Activated T-cell treated with anti-CD3 and anti-CD28 coated beads, Interleukin-2, amount 50 U/mL, for 72 hours (primary cell): Measurements from ENCODE around the gene MBD6. TPM values are rescaled to one million over a fixed set of nuclear protein-coding genes. Genes with fewer than 3 reads are reported as not detected.

Source experiments
- ATAC-seq, 2 donors: fragments of 150-1000 bp; cut with Tn5 transposase; replicated peaks in 1 of 2; 2 replicates each; pipeline ENCODE4 v1.10.0; 2021; ENCODE audit warnings: moderate library complexity in 2 of 2, mild to moderate bottlenecking in 1 of 2
- DNase-seq, 2 donors: peaks; one replicate each; pipeline ENCODE4 v3.0.0; 2021 to 2022; ENCODE audit warnings: mixed read lengths in 1 of 2
- H3K27ac Mint-ChIP-seq: one replicate; pipeline ENCODE4 v1.8.0; 2022; ENCODE audit warnings: mild to moderate bottlenecking, moderate library complexity, mixed read lengths
- H3K27me3 Mint-ChIP-seq: one replicate; pipeline ENCODE4 v1.8.0; 2022; ENCODE audit warnings: low read depth, mixed read lengths
- H3K36me3 Mint-ChIP-seq, 2 donors: one replicate each; pipeline ENCODE4 v1.8.0; 2022; ENCODE audit warnings: mixed read lengths in 2 of 2, mild to moderate bottlenecking in 1 of 2; ENCODE audit not compliant: insufficient read depth in 2 of 2
- H3K4me1 Mint-ChIP-seq: one replicate; pipeline ENCODE4 v1.8.0; 2022; ENCODE audit warnings: low read depth, mixed read lengths
- H3K4me3 Mint-ChIP-seq, 2 donors: one replicate each; pipeline ENCODE4 v1.8.0; 2022; ENCODE audit warnings: mild to moderate bottlenecking in 2 of 2, mixed read lengths in 2 of 2, moderate library complexity in 2 of 2
- H3K9me3 Mint-ChIP-seq, 2 donors: one replicate each; pipeline ENCODE4 v1.8.0; 2022; ENCODE audit warnings: mixed read lengths in 2 of 2
- total RNA-seq, 2 donors: library from RNA; stranded (reverse); gene quantifications; one replicate each; pipeline ENCODE4 v1.2.3, GENCODE V29; 2022

MBD6 gene
- total RNA-seq, 2 donors from 2014 or later = 131 to 148 TPM

- peaks cover 63% of the 10 kb centered on the region for H3K4me1 Mint-ChIP-seq
- ATAC-seq = no peak
- H3K27ac Mint-ChIP-seq = peak overlapping the region; percentile 75
- H3K36me3 Mint-ChIP-seq = peaks cover 4% of the 10 kb centered on the region in 2 donors
- H3K4me3 Mint-ChIP-seq = peak overlapping the region; percentile 74 to 98
- peaks cover 13% of the 10 kb centered on the region for H3K27me3 Mint-ChIP-seq
- no peak for DNase-seq
- H3K9me3 Mint-ChIP-seq = no peaks in the 10 kb centered on the region
These were observed 24.8 kb downstream of the MBD6 start for GRCh38 chr12:57547288-57548012.

- H3K4me1 Mint-ChIP-seq = peaks cover 63% of the 10 kb centered on the region
- H3K4me3 Mint-ChIP-seq = peak overlapping the region in 1 of 2 donors; percentile 98
- DNase-seq (no peak), ATAC-seq (no peak)
- peaks cover 13% of the 10 kb centered on the region for H3K27me3 Mint-ChIP-seq
- H3K27ac Mint-ChIP-seq = peak overlapping the region; percentile 36
- H3K9me3 Mint-ChIP-seq = no peaks in the 10 kb centered on the region
- H3K36me3 Mint-ChIP-seq = peaks cover 4% of the 10 kb centered on the region in 2 donors
These were observed 25.3 kb downstream of the MBD6 start for GRCh38 chr12:57548013-57548315.

GRCh38 chr12:57548488-57548887 lies 25.9 kb downstream of the MBD6 start:
- Mint-ChIP-seq H3K27me3 (peaks cover 13% of the 10 kb centered on the region), H3K36me3 (peaks cover 4% of the 10 kb centered on the region in 2 donors), H3K9me3 (no peaks in the 10 kb centered on the region), H3K4me3 (peak overlapping the region; percentile 46 to 90), H3K4me1 (peaks cover 63% of the 10 kb centered on the region), H3K27ac (peak overlapping the region; percentile 36)
- DNase-seq = no peak
- ATAC-seq = no peak

DNA sequence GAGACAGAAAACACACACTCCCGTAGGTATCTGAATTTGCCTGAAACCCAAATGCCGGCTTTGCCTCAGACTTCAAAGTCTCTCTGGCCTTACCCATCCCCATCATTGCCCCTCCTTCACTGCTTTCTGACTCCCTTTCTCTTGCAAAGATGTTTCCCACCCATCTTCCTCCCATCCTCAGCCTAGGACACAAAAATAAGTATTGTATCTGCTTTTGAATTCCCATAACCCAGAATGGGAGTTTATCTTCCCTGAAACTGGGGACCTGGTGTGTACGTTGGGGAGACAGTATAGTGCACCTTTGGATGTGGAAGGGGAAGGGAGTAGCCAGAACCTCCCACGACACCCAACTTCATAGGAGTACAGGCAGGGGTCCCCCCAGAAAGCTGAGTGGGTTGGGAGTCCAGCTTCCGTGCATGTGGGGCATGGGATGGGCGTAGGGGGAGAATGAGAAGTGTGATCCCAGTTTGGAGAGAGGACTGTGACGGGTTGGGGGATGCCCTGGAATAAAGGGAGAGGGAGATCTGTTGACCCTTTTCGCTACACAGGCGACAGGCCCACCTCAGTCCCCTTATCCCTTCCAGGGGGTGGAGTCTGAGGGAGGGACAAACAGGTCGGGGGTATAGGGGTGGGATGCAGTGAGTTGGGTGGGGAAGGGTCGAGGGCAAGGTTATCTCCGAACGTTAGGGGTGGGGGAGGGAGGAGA lies 26.7 kb downstream of the MBD6 start:
- Mint-ChIP-seq H3K9me3 (no peaks in the 10 kb centered on the region), H3K36me3 (peaks cover 4% of the 10 kb centered on the region in 2 donors), H3K27me3 (peaks cover 13% of the 10 kb centered on the region), H3K27ac (no peak overlapping the region), H3K4me3 (peak overlapping the region; percentile 88 to 90), H3K4me1 (peaks cover 63% of the 10 kb centered on the region)
- DNase-seq = no peak
- ATAC-seq = no peak

DNA sequence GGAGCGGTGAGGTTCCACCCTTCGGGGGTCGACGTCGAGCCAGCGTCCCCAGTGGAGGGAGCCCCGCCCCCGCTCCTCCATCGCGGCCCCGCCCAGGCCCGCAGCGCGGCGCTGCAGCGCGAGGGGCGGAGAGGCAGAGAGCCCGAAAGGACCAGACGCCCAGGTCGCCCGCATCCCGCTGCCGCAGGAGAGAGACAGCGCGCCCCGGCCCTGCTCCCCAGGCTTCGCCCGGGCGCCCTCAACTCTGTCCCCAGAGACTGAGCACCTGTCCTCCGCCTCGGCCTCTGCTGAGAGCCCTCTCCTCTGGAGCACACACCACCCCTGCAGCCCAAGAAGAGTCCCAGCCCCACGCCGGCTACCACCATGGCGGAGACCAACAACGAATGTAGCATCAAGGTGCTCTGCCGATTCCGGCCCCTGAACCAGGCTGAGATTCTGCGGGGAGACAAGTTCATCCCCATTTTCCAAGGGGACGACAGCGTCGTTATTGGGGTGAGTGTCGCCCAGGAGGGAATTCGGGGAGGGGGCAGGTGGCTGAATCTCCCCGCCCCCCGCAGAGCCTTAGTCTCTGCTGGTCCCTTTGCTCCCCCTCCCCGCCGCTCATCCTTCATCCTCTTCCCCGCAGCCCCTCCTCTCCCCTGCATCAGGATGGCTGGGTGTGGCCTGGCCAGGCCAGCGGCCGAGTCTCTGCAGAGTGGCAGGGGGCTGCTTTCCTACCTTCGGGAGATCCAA lies 27.5 kb downstream of the MBD6 start, which contains the start of gene KIF5A:
Gene KIF5A (plus strand): TSS at position 136 of the 732 bp plus-strand sequence. CDS start 228 bp downstream, at position 364.
- Mint-ChIP-seq H3K36me3 (peaks cover 3 to 4% of the 10 kb centered on the region in 2 donors), H3K27ac (no peak within 1 kb of the TSS), H3K4me3 (peak within 1 kb of the TSS; percentile 88 to 90), H3K9me3 (no peaks in the 10 kb centered on the region), H3K27me3 (peaks cover 13% of the 10 kb centered on the region), H3K4me1 (peaks cover 58% of the 10 kb centered on the region)
- ATAC-seq (peak; percentile 67), DNase-seq (peak; percentile 80 to 81)

DNA sequence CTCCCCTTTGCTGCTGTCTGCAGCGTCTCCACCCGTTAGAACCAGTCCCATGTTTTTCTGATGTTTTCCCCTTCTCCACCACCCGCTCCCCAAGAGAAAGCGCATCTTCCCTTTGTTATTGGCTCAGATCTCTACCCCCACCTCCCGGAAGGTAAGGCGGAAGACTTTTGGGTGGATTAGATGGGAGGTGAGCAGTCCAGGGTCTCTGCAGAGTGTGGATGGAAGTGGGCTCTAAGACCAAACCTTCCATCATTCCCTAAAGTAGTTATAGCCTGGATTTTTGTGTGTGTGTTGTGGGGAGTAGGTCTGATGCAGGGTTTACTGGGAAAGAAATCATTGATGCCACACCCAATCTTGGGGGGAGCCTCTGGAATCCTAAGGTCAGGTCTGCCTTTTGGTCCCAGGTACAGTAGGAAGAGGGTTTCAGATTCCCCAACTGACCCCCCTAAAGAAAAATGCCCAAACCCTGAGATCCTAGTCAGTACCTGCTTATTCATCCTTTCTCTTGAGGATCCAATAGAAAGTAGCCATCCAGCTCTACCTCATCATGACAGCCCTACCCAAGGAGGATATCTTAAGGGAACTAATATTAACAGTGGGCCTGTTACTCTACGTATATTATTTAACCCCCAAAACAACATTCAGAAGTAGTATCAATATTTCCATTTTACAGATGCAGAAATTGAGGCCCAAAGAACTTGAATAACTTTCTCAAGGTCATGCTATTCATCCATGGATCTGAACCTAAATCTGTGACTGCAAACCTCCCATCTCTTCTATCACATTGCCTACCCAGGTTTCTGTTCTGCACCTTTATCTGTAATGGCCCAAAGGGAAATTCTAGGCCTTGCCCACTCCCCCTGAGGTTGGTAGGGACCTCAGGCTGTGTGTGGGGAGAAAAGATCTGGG lies 28.3 kb downstream of the MBD6 start:
- H3K36me3 Mint-ChIP-seq = peaks cover 0 to 4% of the 10 kb centered on the region in 2 donors
- peak overlapping the region; percentile 88 to 90 for H3K4me3 Mint-ChIP-seq
- no peak overlapping the region for H3K27ac Mint-ChIP-seq
- DNase-seq = no peak
- peaks cover 13% of the 10 kb centered on the region for H3K27me3 Mint-ChIP-seq
- ATAC-seq = no peak
- H3K9me3 Mint-ChIP-seq = no peaks in the 10 kb centered on the region
- peaks cover 50% of the 10 kb centered on the region for H3K4me1 Mint-ChIP-seq

- Mint-ChIP-seq H3K4me1 (peaks cover 46% of the 10 kb centered on the region), H3K9me3 (no peaks in the 10 kb centered on the region), H3K4me3 (no peak overlapping the region), H3K36me3 (no peaks in the 10 kb centered on the region), H3K27me3 (peaks cover 13% of the 10 kb centered on the region), H3K27ac (no peak overlapping the region)
- ATAC-seq = no peak
- no peak for DNase-seq
These were observed 29.1 kb downstream of the MBD6 start for GRCh38 chr12:57551637-57552305.

DNA sequence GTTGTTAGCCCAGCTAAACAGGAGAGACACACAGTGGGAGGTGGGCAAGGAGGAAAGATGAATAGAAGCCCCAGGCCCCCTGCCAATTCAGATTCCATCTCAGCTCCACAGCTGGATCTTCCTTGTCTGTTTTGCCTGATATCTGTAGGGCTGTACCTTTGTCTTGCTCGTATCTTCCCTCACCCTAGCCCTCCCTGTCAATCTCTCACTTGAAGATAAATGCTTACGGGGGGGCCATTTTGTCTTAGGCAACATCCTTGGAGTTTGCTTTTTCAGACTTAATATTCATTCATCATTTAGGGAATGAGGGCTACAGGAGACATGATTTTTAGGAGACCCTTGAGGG lies 29.7 kb downstream of the MBD6 start:
- Mint-ChIP-seq H3K36me3 (no peaks in the 10 kb centered on the region), H3K27me3 (peaks cover 13% of the 10 kb centered on the region), H3K4me3 (no peak overlapping the region), H3K4me1 (peaks cover 45% of the 10 kb centered on the region), H3K27ac (no peak overlapping the region), H3K9me3 (no peaks in the 10 kb centered on the region)
- no peak for ATAC-seq
- DNase-seq = no peak

- Mint-ChIP-seq H3K27me3 (peaks cover 13% of the 10 kb centered on the region), H3K27ac (no peak overlapping the region), H3K4me1 (peaks cover 39% of the 10 kb centered on the region), H3K36me3 (no peaks in the 10 kb centered on the region), H3K9me3 (no peaks in the 10 kb centered on the region), H3K4me3 (no peak overlapping the region)
- DNase-seq (no peak), ATAC-seq (no peak)
These were observed 30.2 kb downstream of the MBD6 start for GRCh38 chr12:57552835-57553313.

- H3K27ac Mint-ChIP-seq = no peak overlapping the region
- no peak for ATAC-seq
- no peak overlapping the region for H3K4me3 Mint-ChIP-seq
- no peak for DNase-seq
- no peaks in the 10 kb centered on the region for H3K36me3 Mint-ChIP-seq
- peaks cover 34% of the 10 kb centered on the region for H3K4me1 Mint-ChIP-seq
- H3K9me3 Mint-ChIP-seq = no peaks in the 10 kb centered on the region
- H3K27me3 Mint-ChIP-seq = peaks cover 9% of the 10 kb centered on the region
These were observed 30.9 kb downstream of the MBD6 start for GRCh38 chr12:57553343-57554202.

GRCh38 chr12:57554453-57554852 lies 31.8 kb downstream of the MBD6 start:
- no peaks in the 10 kb centered on the region for H3K9me3 Mint-ChIP-seq
- peaks cover 25% of the 10 kb centered on the region for H3K4me1 Mint-ChIP-seq
- H3K36me3 Mint-ChIP-seq = no peaks in the 10 kb centered on the region
- peaks cover under 1% of the 10 kb centered on the region for H3K27me3 Mint-ChIP-seq
- H3K27ac Mint-ChIP-seq = no peak overlapping the region
- ATAC-seq (no peak), DNase-seq (no peak)
- H3K4me3 Mint-ChIP-seq = no peak overlapping the region
